Brain microvascular endothelial cell (primary cell): Measurements from ENCODE around the gene IGFL4.

Experiments
- DNase-seq: peaks from one replicate; pipeline ENCODE4 v3.0.0-alpha.2; 2020
- H3K27ac ChIP-seq: fragments of 250-450 bp; sonication (Bioruptor Pico); 2 replicates; pipeline ENCODE4 v1.5.1; 2020; ENCODE audit warnings: mild to moderate bottlenecking, moderate library complexity
- H3K27me3 ChIP-seq: fragments of 250-450 bp; sonication (Bioruptor Pico); replicated peaks from 2 replicates; pipeline ENCODE4 v1.5.1; 2020; ENCODE audit warnings: mild to moderate bottlenecking
- H3K36me3 ChIP-seq: fragments of 250-450 bp; sonication (Bioruptor Pico); replicated peaks from 2 replicates; pipeline ENCODE4 v1.5.1; 2020; ENCODE audit warnings: mild to moderate bottlenecking
- H3K4me3 ChIP-seq: 2 replicates; pipeline ENCODE4 v1.5.1; 2011; ENCODE audit warnings: low read depth, mild to moderate bottlenecking, control low read depth, low read length, moderate library complexity
- in situ Hi-C: cut with HindIII; loops from 2 replicates; pipeline ENCODE4 v1.10.0; 2017; ENCODE audit warnings: low sequenced_read_pairs, low pct_ligation_motif_present
- TF ChIP-seq, protein P1 (sequence below): IDR thresholded peaks from 2 replicates; pipeline ENCODE4 v1.5.1; 2011; ENCODE audit warnings: low read depth, mild to moderate bottlenecking, moderate library complexity, low read length, control low read depth, inconsistent platforms; ENCODE audit errors: missing control alignments

Gene IGFL4

GRCh38 chr19:46040952-46041500 is at the start of gene IGFL4:
TSS of gene IGFL4 (minus strand) at chr19:46041002. CDS start at chr19:46040962, 40 bp downstream.
- TF ChIP-seq, protein P1, sequence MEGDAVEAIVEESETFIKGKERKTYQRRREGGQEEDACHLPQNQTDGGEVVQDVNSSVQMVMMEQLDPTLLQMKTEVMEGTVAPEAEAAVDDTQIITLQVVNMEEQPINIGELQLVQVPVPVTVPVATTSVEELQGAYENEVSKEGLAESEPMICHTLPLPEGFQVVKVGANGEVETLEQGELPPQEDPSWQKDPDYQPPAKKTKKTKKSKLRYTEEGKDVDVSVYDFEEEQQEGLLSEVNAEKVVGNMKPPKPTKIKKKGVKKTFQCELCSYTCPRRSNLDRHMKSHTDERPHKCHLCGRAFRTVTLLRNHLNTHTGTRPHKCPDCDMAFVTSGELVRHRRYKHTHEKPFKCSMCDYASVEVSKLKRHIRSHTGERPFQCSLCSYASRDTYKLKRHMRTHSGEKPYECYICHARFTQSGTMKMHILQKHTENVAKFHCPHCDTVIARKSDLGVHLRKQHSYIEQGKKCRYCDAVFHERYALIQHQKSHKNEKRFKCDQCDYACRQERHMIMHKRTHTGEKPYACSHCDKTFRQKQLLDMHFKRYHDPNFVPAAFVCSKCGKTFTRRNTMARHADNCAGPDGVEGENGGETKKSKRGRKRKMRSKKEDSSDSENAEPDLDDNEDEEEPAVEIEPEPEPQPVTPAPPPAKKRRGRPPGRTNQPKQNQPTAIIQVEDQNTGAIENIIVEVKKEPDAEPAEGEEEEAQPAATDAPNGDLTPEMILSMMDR, result no peak
- DNase-seq, result no peak
- Histone ChIP-seq H3K4me3 (no peak within 1 kb of the TSS), H3K27me3 (peaks cover 25% of the 10 kb centered on the region), H3K27ac (no peak within 1 kb of the TSS), H3K36me3 (no peaks in the 10 kb centered on the region)
- in situ Hi-C loops, result no loop called here

DNA sequence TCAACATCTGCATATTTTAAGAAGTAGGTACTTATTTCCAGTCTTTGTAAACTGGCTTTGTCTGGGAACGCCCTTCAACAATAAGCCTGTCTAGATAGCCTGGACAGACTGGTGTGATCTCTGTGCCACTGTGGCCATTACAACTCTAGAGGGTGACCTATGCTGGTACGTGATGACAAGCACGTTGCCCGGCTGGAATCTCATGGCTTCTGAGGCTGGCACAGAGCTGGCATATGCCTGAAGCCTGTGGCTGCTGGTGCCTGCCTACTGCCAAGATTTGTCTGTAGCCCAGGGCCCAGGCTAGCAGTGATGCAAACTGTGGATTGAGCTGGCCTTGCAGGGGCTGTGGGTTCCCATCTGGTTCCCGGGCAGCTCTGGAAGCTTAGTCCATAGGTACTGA is 49.6 kb upstream of the IGFL4 start:
- DNase-seq, result no peak
- TF ChIP-seq, protein P1, result no peak
- in situ Hi-C loops, result no loop called here
- H3K27ac ChIP-seq, result no peak overlapping the region
- no peaks in the 10 kb centered on the region for H3K36me3 ChIP-seq
- H3K27me3 ChIP-seq, result peaks cover 19% of the 10 kb centered on the region
- no peak overlapping the region for H3K4me3 ChIP-seq

GRCh38 chr19:46089432-46089831 is 48.6 kb upstream of the IGFL4 start:
- DNase-seq, result no peak
- TF ChIP-seq, protein P1, result no peak
- Histone ChIP-seq H3K27me3 (peaks cover 19% of the 10 kb centered on the region), H3K4me3 (no peak overlapping the region), H3K36me3 (no peaks in the 10 kb centered on the region), H3K27ac (no peak overlapping the region)
- in situ Hi-C loops, result no loop called here

GRCh38 chr19:46088101-46088500 is 47.3 kb upstream of the IGFL4 start:
- Histone ChIP-seq H3K4me3 (no peak overlapping the region), H3K27ac (no peak overlapping the region), H3K27me3 (peaks cover 25% of the 10 kb centered on the region), H3K36me3 (no peaks in the 10 kb centered on the region)
- DNase-seq, result no peak
- in situ Hi-C loops, result no loop called here
- TF ChIP-seq, protein P1, result no peak

DNA sequence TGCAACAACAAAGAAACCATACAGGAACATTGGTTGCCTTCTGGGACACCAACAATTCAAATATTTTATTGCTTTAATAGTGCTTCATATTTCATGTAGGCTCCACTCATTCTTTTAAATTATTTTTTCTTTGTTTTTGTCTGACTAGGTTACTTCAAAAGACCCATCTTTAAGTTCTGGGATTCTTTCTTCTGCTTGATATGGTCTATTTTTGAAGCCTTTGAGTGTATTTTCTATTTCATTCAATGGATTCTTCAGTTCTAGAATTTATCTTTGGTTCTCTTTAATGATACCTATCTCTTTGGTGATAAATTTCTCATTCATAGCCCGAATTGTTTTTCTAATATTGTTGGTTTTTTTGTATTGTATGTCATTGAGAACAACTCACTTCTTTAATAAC is 45.1 kb upstream of the IGFL4 start:
- TF ChIP-seq, protein P1, result no peak
- Histone ChIP-seq H3K27ac (no peak overlapping the region), H3K4me3 (no peak overlapping the region), H3K36me3 (no peaks in the 10 kb centered on the region), H3K27me3 (peaks cover 28% of the 10 kb centered on the region)
- DNase-seq, result no peak
- in situ Hi-C loops, result no loop called here

- no peak for DNase-seq
- in situ Hi-C loops, result no loop called here
- Histone ChIP-seq H3K36me3 (no peaks in the 10 kb centered on the region), H3K27ac (no peak overlapping the region), H3K4me3 (no peak overlapping the region), H3K27me3 (peaks cover 13% of the 10 kb centered on the region)
- TF ChIP-seq, protein P1, result no peak
These were observed 41.9 kb upstream of the IGFL4 start for GRCh38 chr19:46082728-46083050.
